ENCODE data around the gene XYLT1. TPM values are rescaled to one million over a fixed set of nuclear protein-coding genes. Genes with fewer than 3 reads are reported as not detected.

Gene XYLT1
- total RNA-seq, 1 experiment from 2014 or later: not detected

DNA sequence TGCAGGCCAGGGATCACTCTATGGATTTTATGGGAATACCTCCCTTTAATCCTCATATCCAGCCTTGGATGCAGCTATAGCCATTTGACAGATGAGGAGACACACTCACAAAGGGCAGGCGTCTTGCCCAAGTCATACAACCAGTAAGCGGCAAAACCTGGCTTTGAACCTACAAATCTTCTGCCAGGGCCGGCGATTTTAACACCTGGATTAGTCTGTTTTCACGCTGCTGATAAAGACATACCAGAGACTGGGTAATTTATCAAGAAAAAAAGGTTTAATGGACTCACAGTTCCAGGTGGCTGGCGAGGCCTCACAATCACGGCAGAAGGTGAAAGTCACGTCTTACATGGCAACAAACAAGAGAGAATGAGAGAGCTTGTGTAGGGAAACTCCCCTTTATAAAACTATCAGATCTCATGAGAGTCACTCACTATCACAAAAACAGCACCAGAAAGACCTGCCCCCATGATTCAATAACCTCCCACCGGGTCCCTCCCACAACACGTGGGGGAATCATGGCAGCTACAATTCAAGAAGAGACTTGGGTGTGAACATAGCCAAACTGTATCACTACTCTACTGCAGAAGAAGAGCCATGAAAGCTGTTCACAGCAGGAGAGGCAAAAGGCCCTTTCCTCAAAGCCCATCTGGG lies 67.5 kb downstream of the XYLT1 start:
- no peak overlapping the region for H3K27ac ChIP-seq (ENCODE audit: low read length)
- H3K9me2 ChIP-seq (replicated peaks; ENCODE audit: low read length): no peaks in the 10 kb centered on the region
- H3K9ac ChIP-seq (ENCODE audit: low read length): no peak overlapping the region
- no peak overlapping the region for H3K4me3 ChIP-seq (ENCODE audit: low read length)
- ChIA-PET CTCF (no interaction called here), POLR2A (ENCODE audit: unreplicated experiment) (no interaction called here)
- no peaks in the 10 kb centered on the region for H3K27me3 ChIP-seq (ENCODE audit: low read length)
- no peaks in the 10 kb centered on the region for H4K20me1 ChIP-seq (ENCODE audit: low read length)
- no peak overlapping the region for H2AFZ ChIP-seq (ENCODE audit: low read length)
- intact Hi-C loops (cut with micrococcal nuclease): no loop called here
- TF ChIP-seq EZH2phosphoT487 (IDR thresholded peaks at IDR 0.05; ENCODE audit: borderline replicate concordance, low read length) (no peak), EZH2 (IDR thresholded peaks at IDR 0.05; ENCODE audit: low read length, unreplicated experiment) (no peak)
- TF ChIP-seq, protein P1, sequence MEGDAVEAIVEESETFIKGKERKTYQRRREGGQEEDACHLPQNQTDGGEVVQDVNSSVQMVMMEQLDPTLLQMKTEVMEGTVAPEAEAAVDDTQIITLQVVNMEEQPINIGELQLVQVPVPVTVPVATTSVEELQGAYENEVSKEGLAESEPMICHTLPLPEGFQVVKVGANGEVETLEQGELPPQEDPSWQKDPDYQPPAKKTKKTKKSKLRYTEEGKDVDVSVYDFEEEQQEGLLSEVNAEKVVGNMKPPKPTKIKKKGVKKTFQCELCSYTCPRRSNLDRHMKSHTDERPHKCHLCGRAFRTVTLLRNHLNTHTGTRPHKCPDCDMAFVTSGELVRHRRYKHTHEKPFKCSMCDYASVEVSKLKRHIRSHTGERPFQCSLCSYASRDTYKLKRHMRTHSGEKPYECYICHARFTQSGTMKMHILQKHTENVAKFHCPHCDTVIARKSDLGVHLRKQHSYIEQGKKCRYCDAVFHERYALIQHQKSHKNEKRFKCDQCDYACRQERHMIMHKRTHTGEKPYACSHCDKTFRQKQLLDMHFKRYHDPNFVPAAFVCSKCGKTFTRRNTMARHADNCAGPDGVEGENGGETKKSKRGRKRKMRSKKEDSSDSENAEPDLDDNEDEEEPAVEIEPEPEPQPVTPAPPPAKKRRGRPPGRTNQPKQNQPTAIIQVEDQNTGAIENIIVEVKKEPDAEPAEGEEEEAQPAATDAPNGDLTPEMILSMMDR (conservative IDR thresholded peaks at IDR 0.05; ENCODE audit: low read depth, low read length): no peak
- no peaks in the 10 kb centered on the region for H3K4me1 ChIP-seq (ENCODE audit: insufficient read depth, low read length)
- DNase-seq: no peak
- H3K9me3 ChIP-seq (ENCODE audit: low read length): no peaks in the 10 kb centered on the region
- H3K4me2 ChIP-seq (ENCODE audit: low read length): no peak overlapping the region
- BruUV-seq (replicated peaks): no TSS peak
- ATAC-seq: no peak
- H3K36me3 ChIP-seq (ENCODE audit: low read depth, low read length): no peaks in the 10 kb centered on the region
- H3K79me2 ChIP-seq (ENCODE audit: low read length): no peaks in the 10 kb centered on the region
- H3F3A ChIP-seq (ENCODE audit: low read length, unreplicated experiment): no peaks in the 10 kb centered on the region

DNA sequence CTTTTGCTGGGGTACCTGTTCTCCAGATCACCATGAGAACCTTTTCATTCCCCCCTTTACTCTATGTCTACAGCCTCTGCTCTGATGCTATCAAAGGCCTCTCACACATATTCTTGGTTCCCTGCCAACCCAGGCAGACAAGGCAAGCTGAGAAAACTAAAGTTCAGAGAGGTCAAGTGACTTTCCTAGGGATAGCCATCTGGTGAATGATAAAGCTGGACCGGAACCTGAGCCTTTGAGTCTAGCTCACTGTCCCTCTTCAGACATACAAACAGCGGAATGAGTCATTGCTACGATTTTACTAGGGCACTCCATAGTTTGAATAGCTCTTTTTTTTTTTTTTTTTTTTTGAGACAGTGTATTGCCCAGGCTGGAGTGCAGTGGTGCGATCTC lies 73.3 kb downstream of the XYLT1 start:
- DNase-seq (no peak), ATAC-seq (no peak)
- intact Hi-C loops (cut with micrococcal nuclease): no loop called here
- ChIA-PET CTCF (no interaction called here), POLR2A (ENCODE audit: unreplicated experiment) (no interaction called here)
- Histone ChIP-seq H3K4me1 (ENCODE audit: insufficient read depth, low read length) (no peaks in the 10 kb centered on the region), H3K36me3 (ENCODE audit: low read depth, low read length) (no peaks in the 10 kb centered on the region), H3K79me2 (ENCODE audit: low read length) (no peaks in the 10 kb centered on the region), H3F3A (ENCODE audit: low read length, unreplicated experiment) (no peaks in the 10 kb centered on the region), H4K20me1 (ENCODE audit: low read length) (no peaks in the 10 kb centered on the region), H3K27me3 (ENCODE audit: low read length) (no peaks in the 10 kb centered on the region), H3K9ac (ENCODE audit: low read length) (no peak overlapping the region), H3K9me2 (replicated peaks; ENCODE audit: low read length) (no peaks in the 10 kb centered on the region), H3K27ac (ENCODE audit: low read length) (no peak overlapping the region), H3K4me3 (ENCODE audit: low read length) (no peak overlapping the region), H3K4me2 (ENCODE audit: low read length) (no peak overlapping the region), H3K9me3 (ENCODE audit: low read length) (no peaks in the 10 kb centered on the region), H2AFZ (ENCODE audit: low read length) (no peak overlapping the region)
- BruUV-seq (replicated peaks): no TSS peak
- TF ChIP-seq, protein P1 (conservative IDR thresholded peaks at IDR 0.05; ENCODE audit: low read depth, low read length): no peak
- no peak for TF ChIP-seq EZH2phosphoT487 (IDR thresholded peaks at IDR 0.05; ENCODE audit: borderline replicate concordance, low read length)
- no peak for TF ChIP-seq EZH2 (IDR thresholded peaks at IDR 0.05; ENCODE audit: low read length, unreplicated experiment)

DNA sequence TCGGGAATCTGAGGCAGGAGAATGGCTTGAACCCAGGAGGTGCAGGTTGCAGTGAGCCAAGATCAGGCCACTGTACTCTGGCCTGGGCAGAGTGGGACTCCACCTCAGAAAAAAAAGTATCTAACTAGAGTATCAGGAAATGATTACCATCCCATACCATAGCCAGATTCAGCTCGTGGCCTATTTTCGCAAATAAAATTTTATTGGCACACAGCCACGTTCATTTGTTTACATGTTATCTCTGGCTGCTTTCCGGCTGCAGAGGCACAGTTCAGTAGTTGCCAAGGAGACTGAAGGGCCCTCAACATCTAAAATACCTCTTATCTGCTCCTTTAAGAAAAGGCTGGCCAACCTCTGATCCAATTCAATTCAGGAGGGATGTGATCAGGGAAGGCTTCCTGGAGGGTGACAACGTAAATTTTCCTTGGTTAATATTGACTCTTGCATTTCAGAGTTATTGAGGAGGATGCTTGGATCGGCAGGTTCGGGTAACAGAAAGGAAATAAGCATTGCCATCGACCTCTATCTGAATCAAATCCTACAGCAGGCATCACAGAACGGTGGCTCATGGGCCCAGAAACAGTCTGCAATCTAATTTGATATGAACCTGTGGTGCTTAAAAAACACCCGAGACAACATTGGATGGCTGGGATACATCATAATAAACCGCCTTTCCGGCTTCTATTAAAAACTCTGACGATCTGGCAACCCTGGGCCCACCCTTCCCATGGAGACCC lies 73.8 kb downstream of the XYLT1 start:
- Histone ChIP-seq H4K20me1 (ENCODE audit: low read length) (no peaks in the 10 kb centered on the region), H2AFZ (ENCODE audit: low read length) (no peak overlapping the region), H3K27me3 (ENCODE audit: low read length) (no peaks in the 10 kb centered on the region), H3K4me3 (ENCODE audit: low read length) (no peak overlapping the region), H3K4me1 (ENCODE audit: insufficient read depth, low read length) (no peaks in the 10 kb centered on the region), H3K9ac (ENCODE audit: low read length) (no peak overlapping the region), H3K36me3 (ENCODE audit: low read depth, low read length) (no peaks in the 10 kb centered on the region), H3K79me2 (ENCODE audit: low read length) (no peaks in the 10 kb centered on the region), H3K4me2 (ENCODE audit: low read length) (no peak overlapping the region), H3K9me2 (replicated peaks; ENCODE audit: low read length) (no peaks in the 10 kb centered on the region), H3F3A (ENCODE audit: low read length, unreplicated experiment) (no peaks in the 10 kb centered on the region), H3K27ac (ENCODE audit: low read length) (no peak overlapping the region), H3K9me3 (ENCODE audit: low read length) (no peaks in the 10 kb centered on the region)
- DNase-seq (no peak), ATAC-seq (no peak)
- POLR2A ChIA-PET (ENCODE audit: unreplicated experiment): no interaction called here
- no peak for TF ChIP-seq EZH2phosphoT487 (IDR thresholded peaks at IDR 0.05; ENCODE audit: borderline replicate concordance, low read length)
- TF ChIP-seq, protein P1 (conservative IDR thresholded peaks at IDR 0.05; ENCODE audit: low read depth, low read length): no peak
- intact Hi-C loops (cut with micrococcal nuclease): no loop called here
- BruUV-seq (replicated peaks): no TSS peak
- CTCF ChIA-PET: no interaction called here
